H9 (cell line): ENCODE results near the gene TRABD2B. TPM values are rescaled to one million over a fixed set of nuclear protein-coding genes. Genes with fewer than 3 reads are reported as not detected.
A peak's percentile ranks its signal among the peaks of the same experiment; 100 is the strongest.

Source experiments
- DNase-seq: peaks from one replicate; pipeline ENCODE4 v3.0.0-alpha.2; 2017
- H2AFZ ChIP-seq: one replicate; pipeline ENCODE4 v1.6.1; 2013; ENCODE audit warnings: mild to moderate bottlenecking, low read length, control low read depth, moderate library complexity
- H2AK5ac ChIP-seq: 2 replicates; pipeline ENCODE4 v1.6.1; 2013; ENCODE audit warnings: low read length, control low read depth, mixed read lengths; ENCODE audit not compliant: insufficient read length
- H2BK120ac ChIP-seq: one replicate; pipeline ENCODE4 v1.6.1; 2013; ENCODE audit warnings: low read depth, mild to moderate bottlenecking, low read length, control low read depth, inconsistent platforms; ENCODE audit not compliant: poor library complexity, severe bottlenecking
- H2BK12ac ChIP-seq: 2 replicates; pipeline ENCODE4 v1.6.1; 2013; ENCODE audit warnings: low read length, control low read depth, mixed read lengths, low read depth; ENCODE audit not compliant: insufficient read length
- H2BK15ac ChIP-seq: 2 replicates; pipeline ENCODE4 v1.6.1; 2013; ENCODE audit warnings: low read depth, low read length, control low read depth
- H2BK20ac ChIP-seq: one replicate; pipeline ENCODE4 v1.6.1; 2013; ENCODE audit warnings: low read depth, mild to moderate bottlenecking, low read length, control low read depth, inconsistent platforms; ENCODE audit not compliant: poor library complexity, severe bottlenecking
- H2BK5ac ChIP-seq: 2 replicates; pipeline ENCODE4 v1.6.1; 2013; ENCODE audit warnings: low read length, control low read depth, mixed read lengths; ENCODE audit not compliant: insufficient read length
- H3K14ac ChIP-seq: 2 replicates; pipeline ENCODE4 v1.6.1; 2013; ENCODE audit warnings: low read length, control low read depth; ENCODE audit not compliant: insufficient read depth
- H3K18ac ChIP-seq: 2 replicates; pipeline ENCODE4 v1.6.1; 2013; ENCODE audit warnings: low read depth, mild to moderate bottlenecking, mixed read lengths, low read length, control low read depth; ENCODE audit not compliant: insufficient read length
- H3K23ac ChIP-seq: 2 replicates; pipeline ENCODE4 v1.6.1; 2013; ENCODE audit warnings: low read length, control low read depth, mixed read lengths, low read depth; ENCODE audit not compliant: insufficient read length
- H3K23me2 ChIP-seq: 2 replicates; pipeline ENCODE4 v1.6.1; 2013; ENCODE audit warnings: low read depth, mild to moderate bottlenecking, mixed read lengths, low read length, control low read depth; ENCODE audit not compliant: insufficient read length, poor library complexity, severe bottlenecking
- H3K27ac ChIP-seq: 2 replicates; pipeline ENCODE4 v1.5.1; 2013; ENCODE audit warnings: low read length, control low read depth, mixed read lengths, low read depth; ENCODE audit not compliant: insufficient read length
- H3K27me3 ChIP-seq: 2 replicates; pipeline ENCODE4 v1.6.1; 2013; ENCODE audit warnings: low read length, control low read depth, inconsistent platforms; ENCODE audit not compliant: insufficient read depth
- H3K4ac ChIP-seq: 2 replicates; pipeline ENCODE4 v1.6.1; 2013; ENCODE audit warnings: low read depth, mild to moderate bottlenecking, control low read depth, inconsistent platforms, low read length, moderate library complexity
- H3K4me1 ChIP-seq: 2 replicates; pipeline ENCODE4 v1.6.1; 2013; ENCODE audit warnings: low read length, control low read depth, inconsistent platforms; ENCODE audit not compliant: insufficient read depth
- H3K4me2 ChIP-seq: 2 replicates; pipeline ENCODE4 v1.6.1; 2013; ENCODE audit warnings: low read length, control low read depth, mixed read lengths; ENCODE audit not compliant: insufficient read length, insufficient read depth
- H3K56ac ChIP-seq: 2 replicates; pipeline ENCODE4 v1.6.1; 2013; ENCODE audit warnings: low read depth, mild to moderate bottlenecking, mixed read lengths, low read length, control low read depth; ENCODE audit not compliant: insufficient read length
- H3K79me1 ChIP-seq: 2 replicates; pipeline ENCODE4 v1.6.1; 2013; ENCODE audit warnings: low read depth, mild to moderate bottlenecking, moderate library complexity, low read length, control low read depth, inconsistent platforms; ENCODE audit not compliant: insufficient read depth, poor library complexity, severe bottlenecking
- H3K79me2 ChIP-seq: 2 replicates; pipeline ENCODE4 v1.6.1; 2013; ENCODE audit warnings: low read length, control low read depth, inconsistent platforms; ENCODE audit not compliant: insufficient read depth
- H3K9ac ChIP-seq: 2 replicates; pipeline ENCODE4 v1.6.1; 2013; ENCODE audit warnings: low read length, control low read depth, mixed read lengths; ENCODE audit not compliant: insufficient read length; ENCODE audit errors: extremely low read depth
- H3K9me3 ChIP-seq: one replicate; pipeline ENCODE4 v1.6.1; 2013; ENCODE audit warnings: low read depth, low read length, inconsistent platforms; ENCODE audit not compliant: control insufficient read depth
- H3T11ph ChIP-seq: one replicate; pipeline ENCODE4 v1.6.1; 2013; ENCODE audit warnings: mild to moderate bottlenecking, low read length, control low read depth, inconsistent platforms
- H4K20me1 ChIP-seq: one replicate; pipeline ENCODE4 v1.6.1; 2013; ENCODE audit not compliant: control insufficient read depth, insufficient read length, insufficient read depth
- H4K5ac ChIP-seq: 2 replicates; pipeline ENCODE4 v1.6.1; 2013; ENCODE audit warnings: low read depth, mild to moderate bottlenecking, mixed read lengths, low read length, control low read depth; ENCODE audit not compliant: insufficient read length
- H4K8ac ChIP-seq: replicated peaks from 2 replicates; pipeline ENCODE4 v1.6.1; 2013; ENCODE audit warnings: low read length, control low read depth, mixed read lengths, low read depth; ENCODE audit not compliant: insufficient read length
- H4K91ac ChIP-seq: 2 replicates; pipeline ENCODE4 v1.6.1; 2013; ENCODE audit warnings: low read depth, mild to moderate bottlenecking, moderate library complexity, mixed read lengths, low read length, control low read depth; ENCODE audit not compliant: insufficient read length
- H3K27ac Mint-ChIP-seq, 3 experiments: 2 replicates in 2 of 3; 3 replicates in 1 of 3; pipeline ENCODE4 v1.8.0; 2020 to 2021; ENCODE audit warnings: mixed read lengths in 3 of 3, mild to moderate bottlenecking in 1 of 3, moderate library complexity in 1 of 3
- H3K27me3 Mint-ChIP-seq: 2 replicates; pipeline ENCODE4 v1.8.0; 2021; ENCODE audit warnings: low read depth, mild to moderate bottlenecking, moderate library complexity, mixed read lengths
- H3K36me3 Mint-ChIP-seq, 3 experiments: 2 replicates in 2 of 3; 3 replicates in 1 of 3; pipeline ENCODE4 v1.8.0; 2020 to 2021; ENCODE audit warnings: low read depth in 3 of 3, mixed read lengths in 3 of 3; ENCODE audit not compliant: insufficient read depth in 1 of 3
- H3K4me1 Mint-ChIP-seq, 2 experiments: 2 replicates each; pipeline ENCODE4 v1.8.0; 2020; ENCODE audit warnings: mixed read lengths in 2 of 2
- H3K4me3 Mint-ChIP-seq, 2 experiments: 2 replicates in 1 of 2; 3 replicates in 1 of 2; pipeline ENCODE4 v1.8.0; 2020 to 2021; ENCODE audit warnings: mild to moderate bottlenecking in 2 of 2, mixed read lengths in 2 of 2, moderate library complexity in 1 of 2
- H3K9me3 Mint-ChIP-seq, 2 experiments: 2 replicates in 1 of 2; 3 replicates in 1 of 2; pipeline ENCODE4 v1.8.0; 2020; ENCODE audit warnings: mild to moderate bottlenecking in 2 of 2, mixed read lengths in 2 of 2, moderate library complexity in 1 of 2
- WGBS: extraction: QIAGEN DNeasy Blood & Tissue Kit; methylation state at CpG from one replicate; pipeline ENCODE4 v1.1.7; 2013; ENCODE audit warnings: missing lambda C conversion rate, low lambda C conversion rate, mixed read lengths; ENCODE audit not compliant: insufficient read length; ENCODE audit errors: extremely low coverage; 5-methylcytosine and 5-hydroxymethylcytosine counted together
- total RNA-seq: library from RNA; stranded (reverse); gene quantifications from 2 replicates; pipeline ENCODE4 v1.2.1, GENCODE V29; 2021
- TF ChIP-seq, protein P1 (sequence below): fragments of 200-600 bp; sonication (generic); conservative IDR thresholded peaks from 3 replicates; pipeline ENCODE4 v1.8.0; 2021; ENCODE audit warnings: antibody characterized with exemption, mild to moderate bottlenecking

Gene TRABD2B
- total RNA-seq, 1 experiment from 2014 or later, result 2.3 TPM

DNA sequence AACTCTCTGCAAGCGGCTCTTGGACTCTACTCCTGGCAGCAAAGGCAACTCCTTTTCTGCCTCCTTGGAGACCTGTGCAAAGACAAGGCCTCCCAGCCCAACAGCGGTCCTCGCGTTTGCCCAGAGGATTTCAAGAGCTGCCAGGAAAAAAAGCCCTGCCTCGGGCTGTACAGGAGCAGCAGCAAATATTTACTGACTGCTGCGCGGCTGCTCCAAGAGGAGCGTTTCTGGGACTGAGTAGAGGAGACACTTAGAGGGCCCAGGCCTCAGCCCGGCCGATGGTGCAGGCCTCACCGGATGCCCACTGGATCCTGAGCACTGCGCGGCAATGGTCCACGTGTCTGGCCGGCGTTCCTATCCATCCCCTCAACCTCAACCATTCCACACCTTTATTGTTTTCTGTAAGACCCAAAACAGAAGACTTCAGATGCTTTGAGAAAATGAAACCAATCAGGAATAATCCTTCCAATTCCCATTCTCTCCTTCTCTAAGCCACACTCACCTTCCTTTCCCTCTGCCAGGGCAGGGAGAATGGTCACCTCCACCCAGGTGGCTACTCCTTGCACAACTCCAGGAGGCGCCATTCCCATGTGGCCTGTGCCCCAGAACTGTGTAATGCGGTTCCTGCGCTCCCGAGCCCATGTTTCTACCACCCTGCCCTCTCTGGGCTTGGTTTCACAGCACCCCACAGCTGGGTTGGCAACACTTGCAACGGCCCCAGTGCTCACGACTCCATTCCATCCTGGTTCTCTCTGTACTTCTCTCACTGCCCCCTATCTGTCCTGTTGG is 215.8 kb downstream of the TRABD2B start:
- no peak overlapping the region for H2BK15ac ChIP-seq
- no peaks in the 10 kb centered on the region for H3K23me2 ChIP-seq
- H3K4me2 ChIP-seq, result no peak overlapping the region
- H4K91ac ChIP-seq, result no peak overlapping the region
- no peak overlapping the region for H2BK12ac ChIP-seq
- no CpG with 5 or more reads among the region's 22 CpGs for WGBS
- no peak for DNase-seq
- H3K9me3 ChIP-seq, result no peaks in the 10 kb centered on the region
- peaks cover 2% of the 10 kb centered on the region; the same call in 1 of the 2 replicates for H3K4me1 ChIP-seq
- H3K56ac ChIP-seq, result no peak overlapping the region
- H3K79me1 ChIP-seq, result no peaks in the 10 kb centered on the region
- Mint-ChIP-seq H3K4me1 (peaks cover 17 to 27% of the 10 kb centered on the region in 2 experiments), H3K4me3 (no peak overlapping the region), H3K36me3 (no peaks in the 10 kb centered on the region; a peak in 1 of 7 replicates), H3K27ac (no peak overlapping the region; a peak in 1 of 7 replicates), H3K9me3 (no peaks in the 10 kb centered on the region), H3K27me3 (peaks cover 5% of the 10 kb centered on the region; the same call in 1 of the 2 replicates)
- H4K20me1 ChIP-seq, result no peaks in the 10 kb centered on the region
- TF ChIP-seq, protein P1, sequence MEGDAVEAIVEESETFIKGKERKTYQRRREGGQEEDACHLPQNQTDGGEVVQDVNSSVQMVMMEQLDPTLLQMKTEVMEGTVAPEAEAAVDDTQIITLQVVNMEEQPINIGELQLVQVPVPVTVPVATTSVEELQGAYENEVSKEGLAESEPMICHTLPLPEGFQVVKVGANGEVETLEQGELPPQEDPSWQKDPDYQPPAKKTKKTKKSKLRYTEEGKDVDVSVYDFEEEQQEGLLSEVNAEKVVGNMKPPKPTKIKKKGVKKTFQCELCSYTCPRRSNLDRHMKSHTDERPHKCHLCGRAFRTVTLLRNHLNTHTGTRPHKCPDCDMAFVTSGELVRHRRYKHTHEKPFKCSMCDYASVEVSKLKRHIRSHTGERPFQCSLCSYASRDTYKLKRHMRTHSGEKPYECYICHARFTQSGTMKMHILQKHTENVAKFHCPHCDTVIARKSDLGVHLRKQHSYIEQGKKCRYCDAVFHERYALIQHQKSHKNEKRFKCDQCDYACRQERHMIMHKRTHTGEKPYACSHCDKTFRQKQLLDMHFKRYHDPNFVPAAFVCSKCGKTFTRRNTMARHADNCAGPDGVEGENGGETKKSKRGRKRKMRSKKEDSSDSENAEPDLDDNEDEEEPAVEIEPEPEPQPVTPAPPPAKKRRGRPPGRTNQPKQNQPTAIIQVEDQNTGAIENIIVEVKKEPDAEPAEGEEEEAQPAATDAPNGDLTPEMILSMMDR, result peak; percentile 36; the same call in 2 of the 3 replicates
- no peak overlapping the region for H4K8ac ChIP-seq
- H2BK20ac ChIP-seq, result no peak overlapping the region
- no peak overlapping the region for H3K23ac ChIP-seq
- no peak overlapping the region for H3K27ac ChIP-seq
- no peak overlapping the region for H2AK5ac ChIP-seq
- no peak overlapping the region for H2BK5ac ChIP-seq
- no peaks in the 10 kb centered on the region for H3K27me3 ChIP-seq
- H3T11ph ChIP-seq, result no peak overlapping the region
- no peak overlapping the region for H2BK120ac ChIP-seq
- no peak overlapping the region for H4K5ac ChIP-seq
- no peaks in the 10 kb centered on the region for H3K79me2 ChIP-seq
- no peak overlapping the region for H2AFZ ChIP-seq
- no peak overlapping the region for H3K14ac ChIP-seq
- H3K18ac ChIP-seq, result no peak overlapping the region
- H3K4ac ChIP-seq, result no peak overlapping the region
- H3K9ac ChIP-seq, result no peak overlapping the region
